Spleen (tissue), 11 donors: ENCODE data around the gene FILIP1L. TPM values are rescaled to one million over a fixed set of nuclear protein-coding genes. Genes with fewer than 3 reads are reported as not detected.

ENCODE experiments used
- DNase-seq: peaks from one replicate; pipeline ENCODE4 v3.0.0-alpha.2; 2020
- H3K27ac ChIP-seq, 8 donors: fragments of 200-600 bp; sonication (generic) in 7 of 8; 1 replicate in 4 of 8; 2 replicates in 4 of 8; pipeline versions ENCODE4 v1.5.0 to v1.8.0; 2016 to 2021; ENCODE audit warnings: inconsistent platforms in 4 of 8, mild to moderate bottlenecking in 4 of 8, moderate library complexity in 1 of 8
- H3K27me3 ChIP-seq, 7 donors: fragments of 200-600 bp; sonication (generic) in 6 of 7; replicated peaks in 1 of 7; 1 replicate in 4 of 7; 2 replicates in 3 of 7; pipeline versions ENCODE4 v1.5.0 to v1.8.0; 2016 to 2021; ENCODE audit warnings: inconsistent platforms in 3 of 7, mild to moderate bottlenecking in 1 of 7
- H3K36me3 ChIP-seq, 6 donors: fragments of 200-600 bp; sonication (generic) in 5 of 6; 1 replicate in 4 of 6; 2 replicates in 2 of 6; pipeline versions ENCODE4 v1.5.0 to v1.8.0; 2016 to 2021; ENCODE audit warnings: inconsistent platforms in 2 of 6
- H3K4me1 ChIP-seq, 6 donors: fragments of 200-600 bp; sonication (generic) in 5 of 6; 1 replicate in 3 of 6; 2 replicates in 3 of 6; pipeline versions ENCODE4 v1.5.0 to v1.8.0; 2016 to 2021; ENCODE audit warnings: inconsistent platforms in 3 of 6
- H3K4me3 ChIP-seq, 8 donors: fragments of 200-600 bp; sonication (generic) in 7 of 8; 1 replicate in 4 of 8; 2 replicates in 4 of 8; pipeline versions ENCODE4 v1.5.0 to v1.8.0; 2016 to 2021; ENCODE audit warnings: inconsistent platforms in 4 of 8, mild to moderate bottlenecking in 4 of 8, moderate library complexity in 2 of 8
- H3K9me3 ChIP-seq, 8 donors: fragments of 200-600 bp; sonication (generic) in 7 of 8; 1 replicate in 4 of 8; 2 replicates in 4 of 8; pipeline versions ENCODE4 v1.5.0 to v1.8.0; 2016 to 2021; ENCODE audit warnings: inconsistent platforms in 4 of 8
- CTCF ChIP-seq, 11 experiments: fragments of 200-600 bp in 7 of 11; fragments of 450-650 bp in 4 of 11; sonication (generic) in 4 of 11; IDR thresholded peaks in 8 of 11; conservative IDR thresholded peaks in 3 of 11; 1 replicate in 7 of 11; 2 replicates in 4 of 11; pipeline versions ENCODE4 v1.4.0 to v1.8.0; 2016 to 2021; ENCODE audit warnings: antibody characterized with exemption in 11 of 11, inconsistent platforms in 4 of 11, mild to moderate bottlenecking in 1 of 11
- POLR2A ChIP-seq, 3 donors: fragments of 450-650 bp; IDR thresholded peaks; one replicate each; pipeline ENCODE4 v1.5.1; 2017; ENCODE audit warnings: antibody characterized with exemption in 3 of 3, mild to moderate bottlenecking in 1 of 3
- POLR2AphosphoS5 ChIP-seq, 3 donors: sonication (generic); formaldehyde crosslinking; IDR thresholded peaks; one replicate each; pipeline ENCODE4 v1.5.1; 2017; ENCODE audit warnings: antibody characterized with exemption in 3 of 3
- WGBS, 5 donors: extraction: QIAGEN DNeasy Blood & Tissue Kit in 3 of 5; methylation state at CpG; one replicate each; pipeline versions ENCODE4 v1.1.5 to v1.1.7; 2013 to 2018; 5-methylcytosine and 5-hydroxymethylcytosine counted together
- intact Hi-C: fragments of 100-400 bp; cut with DNase I; formaldehyde crosslinking; loops from one replicate; pipeline ENCODE4 v1.15.0; 2023; ENCODE audit warnings: low total_unique reads
- polyA plus RNA-seq, 3 donors: library from polyadenylated mRNA; stranded (reverse); fragments of 200-250 nt; gene quantifications; one replicate each; pipeline ENCODE4 v1.2.1, GENCODE V29; 2013
- total RNA-seq, 7 donors: library from RNA; depleted of rRNA in 3 of 7; stranded (reverse); fragments of >200 nt in 3 of 7; fragmentation: NEBNext Ultra II Directional in 4 of 7; extraction: Animal tissue kit (Norgen Biotek cat#: 25700) in 4 of 7; gene quantifications; one replicate each; pipeline versions ENCODE4 v1.1.0 to v1.2.1, GENCODE V29; 2016 to 2021
- donor health status: healthy with polysubstance abuse.
- donor health status: DM: no; HTN: no; CAD: no; lungs with moderate emphysema.
- donor health status: DM: no; HTN: no; CAD: no.
- donor health status: Bipolar disorder and iron deficiency.
- donor health status: healthy.
- donor health status: DM: no; HTN: no; CAD: no.
- donor health status: DM: yes; HTN: yes; CAD: no.

FILIP1L gene
- total and polyA plus RNA-seq, 10 donors = 11.1 to 47.7 (median 30.9) TPM

DNA sequence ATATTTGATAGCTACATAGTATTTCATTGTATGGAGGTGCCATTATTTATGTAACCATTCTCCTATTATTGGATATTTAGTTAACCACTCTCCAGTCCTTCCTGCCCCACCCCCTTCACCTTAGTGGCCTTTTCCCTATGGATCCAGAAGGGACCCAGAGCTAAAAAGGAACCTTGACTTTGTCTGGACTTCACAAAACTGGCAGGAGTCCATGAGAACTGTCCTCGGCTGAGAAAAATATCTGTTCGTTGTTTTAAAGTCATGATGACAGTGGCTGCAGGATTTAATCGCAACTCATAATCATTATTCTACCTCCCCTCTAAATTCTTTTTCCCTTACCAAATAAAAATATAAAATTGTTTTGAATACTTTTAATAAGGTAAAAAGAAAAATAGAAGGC, 166.9 kb downstream of the FILIP1L start:
- WGBS, 5 donors = 75 to 89% (median 82%) methylated on average over 3 of the region's 3 CpGs
- H3K36me3 ChIP-seq = no peaks in the 10 kb centered on the region
- peaks cover 0 to 4% (median 0%) of the 10 kb centered on the region in 6 donors for H3K4me1 ChIP-seq
- H3K27ac ChIP-seq = no peak overlapping the region
- intact Hi-C loops = no loop called here
- no peaks in the 10 kb centered on the region for H3K27me3 ChIP-seq
- DNase-seq = no peak
- no peak overlapping the region for H3K4me3 ChIP-seq
- H3K9me3 ChIP-seq = no peaks in the 10 kb centered on the region
- TF ChIP-seq POLR2A (IDR thresholded peaks at IDR 0.05) (no peak), CTCF (IDR thresholded peaks at IDR 0.05 in 8 of 11, conservative IDR thresholded peaks at IDR 0.05 in 3 of 11) (no peak), POLR2AphosphoS5 (IDR thresholded peaks at IDR 0.05) (no peak)

- WGBS, 5 donors = 69 to 83% (median 76%) methylated on average over 5 of the region's 5 CpGs
- H3K4me3 ChIP-seq = no peak overlapping the region
- H3K36me3 ChIP-seq = no peaks in the 10 kb centered on the region
- DNase-seq = no peak
- H3K27ac ChIP-seq = no peak overlapping the region
- H3K4me1 ChIP-seq = peaks cover 0 to 4% (median 0%) of the 10 kb centered on the region in 6 donors
- H3K9me3 ChIP-seq = no peaks in the 10 kb centered on the region
- intact Hi-C loops = no loop called here
- TF ChIP-seq POLR2AphosphoS5 (IDR thresholded peaks at IDR 0.05) (no peak), CTCF (IDR thresholded peaks at IDR 0.05 in 8 of 11, conservative IDR thresholded peaks at IDR 0.05 in 3 of 11) (no peak), POLR2A (IDR thresholded peaks at IDR 0.05) (no peak)
- no peaks in the 10 kb centered on the region for H3K27me3 ChIP-seq
Observed at GRCh38 chr3:99945328-99945995, 168.8 kb downstream of the FILIP1L start.

GRCh38 chr3:99943931-99944761, 170.2 kb downstream of the FILIP1L start:
- TF ChIP-seq POLR2AphosphoS5 (IDR thresholded peaks at IDR 0.05) (no peak), CTCF (IDR thresholded peaks at IDR 0.05 in 8 of 11, conservative IDR thresholded peaks at IDR 0.05 in 3 of 11) (no peak), POLR2A (IDR thresholded peaks at IDR 0.05) (no peak)
- H3K27ac ChIP-seq = no peak overlapping the region
- intact Hi-C loops = no loop called here
- no peak for DNase-seq
- 80 to 95% (median 87%) methylated on average over 4 of the region's 4 CpGs for WGBS, 5 donors
- no peaks in the 10 kb centered on the region for H3K36me3 ChIP-seq
- H3K27me3 ChIP-seq = no peaks in the 10 kb centered on the region
- H3K4me1 ChIP-seq = peaks cover 0 to 4% (median 0%) of the 10 kb centered on the region in 6 donors
- no peak overlapping the region for H3K4me3 ChIP-seq
- H3K9me3 ChIP-seq = no peaks in the 10 kb centered on the region

- no peaks in the 10 kb centered on the region for H3K27me3 ChIP-seq
- WGBS, 5 donors = 93 to 98% (median 96%) methylated on average over 1 of the region's 1 CpG
- H3K9me3 ChIP-seq = no peaks in the 10 kb centered on the region
- no peak for DNase-seq
- intact Hi-C loops = no loop called here
- TF ChIP-seq POLR2AphosphoS5 (IDR thresholded peaks at IDR 0.05) (no peak), POLR2A (IDR thresholded peaks at IDR 0.05) (no peak), CTCF (IDR thresholded peaks at IDR 0.05 in 8 of 11, conservative IDR thresholded peaks at IDR 0.05 in 3 of 11) (no peak)
- H3K4me1 ChIP-seq = peaks cover 0 to 21% (median 0%) of the 10 kb centered on the region in 6 donors
- no peak overlapping the region for H3K27ac ChIP-seq
- no peaks in the 10 kb centered on the region for H3K36me3 ChIP-seq
- no peak overlapping the region for H3K4me3 ChIP-seq
Observed at GRCh38 chr3:99941211-99941610, 173.1 kb downstream of the FILIP1L start.
